Loucy (cell line): ENCODE data around the gene OR5C1.
"Not testable (repeated sequence)": the region's sequence is repeated elsewhere in the genome, so short reads cannot be mapped to it uniquely, and the experiment has no call there.

Experiments
- H2AFZ ChIP-seq: fragments of 200-600 bp; sonication (generic); 2 replicates; pipeline ENCODE4 v1.6.0; 2016; ENCODE audit warnings: antibody characterized with exemption, mild to moderate bottlenecking, low read length, moderate library complexity
- H3F3A ChIP-seq: fragments of 200-600 bp; 2 replicates; pipeline ENCODE4 v1.6.0; 2016; ENCODE audit warnings: antibody characterized with exemption, low read depth, mild to moderate bottlenecking
- H3K27me3 ChIP-seq: fragments of 200-600 bp; sonication (generic); 2 replicates; pipeline ENCODE4 v1.6.1; 2014; ENCODE audit warnings: low read length, mild to moderate bottlenecking; ENCODE audit not compliant: insufficient read depth, poor library complexity, severe bottlenecking
- H3K36me3 ChIP-seq: fragments of 200-600 bp; sonication (generic); 2 replicates; pipeline ENCODE4 v1.6.1; 2016; ENCODE audit warnings: low read length; ENCODE audit not compliant: insufficient read depth
- H3K4me1 ChIP-seq: fragments of 200-600 bp; sonication (generic); 2 replicates; pipeline ENCODE4 v1.5.1; 2014; ENCODE audit warnings: low read length, mild to moderate bottlenecking; ENCODE audit not compliant: insufficient read depth, poor library complexity, severe bottlenecking
- H3K4me2 ChIP-seq: fragments of 200-600 bp; sonication (generic); 2 replicates; pipeline ENCODE4 v1.6.0; 2014; ENCODE audit warnings: antibody characterized with exemption, low read length, low read depth, mild to moderate bottlenecking; ENCODE audit not compliant: poor library complexity, severe bottlenecking
- H3K4me3 ChIP-seq: fragments of 200-600 bp; sonication (generic); 2 replicates; pipeline ENCODE4 v1.5.1; 2014; ENCODE audit warnings: low read length, mild to moderate bottlenecking, mixed read lengths; ENCODE audit not compliant: poor library complexity, severe bottlenecking
- H3K79me2 ChIP-seq: fragments of 200-600 bp; sonication (generic); 2 replicates; pipeline ENCODE4 v1.6.1; 2014; ENCODE audit warnings: low read length; ENCODE audit not compliant: insufficient read depth
- H3K9ac ChIP-seq: fragments of 200-600 bp; sonication (generic); 2 replicates; pipeline ENCODE4 v1.6.0; 2014; ENCODE audit warnings: mild to moderate bottlenecking, low read depth, low read length, moderate library complexity; ENCODE audit not compliant: poor library complexity, severe bottlenecking
- H3K9me2 ChIP-seq: fragments of 200-600 bp; sonication (generic); replicated peaks from 2 replicates; pipeline ENCODE4 v1.6.1; 2016; ENCODE audit warnings: low read depth, low read length, mixed read lengths
- H3K9me3 ChIP-seq: fragments of 200-600 bp; sonication (generic); 2 replicates; pipeline ENCODE4 v1.6.1; 2014; ENCODE audit warnings: mild to moderate bottlenecking, antibody characterized with exemption, low read length, low read depth; ENCODE audit not compliant: insufficient read depth
- H4K20me1 ChIP-seq: fragments of 200-600 bp; sonication (generic); 2 replicates; pipeline ENCODE4 v1.6.0; 2014; ENCODE audit warnings: antibody characterized with exemption, low read length, mild to moderate bottlenecking; ENCODE audit not compliant: insufficient read depth, poor library complexity, severe bottlenecking
- CTCF ChIP-seq: fragments of 200-600 bp; sonication (generic); conservative IDR thresholded peaks from 2 replicates; pipeline ENCODE4 v1.5.1; 2014; ENCODE audit warnings: mild to moderate bottlenecking, antibody characterized with exemption, low read length
- EZH2phosphoT487 ChIP-seq: fragments of 200-600 bp; IDR thresholded peaks from 2 replicates; pipeline ENCODE4 v1.6.1; 2018; ENCODE audit warnings: antibody characterized with exemption, mild to moderate bottlenecking, moderate library complexity, borderline replicate concordance

The OR5C1 gene

GRCh38 chr9:122822056-122822455 is 33.3 kb downstream of the OR5C1 start:
- no peaks in the 10 kb centered on the region for H3K27me3 ChIP-seq
- peaks cover 57% of the 10 kb centered on the region for H4K20me1 ChIP-seq
- peaks cover 38% of the 10 kb centered on the region for H3K36me3 ChIP-seq
- peaks cover 13% of the 10 kb centered on the region; the same call in 1 of the 2 replicates for H3F3A ChIP-seq
- H3K9me3 ChIP-seq, result no peaks in the 10 kb centered on the region
- no peak overlapping the region for H2AFZ ChIP-seq
- peak overlapping the region; percentile 52 for H3K4me3 ChIP-seq
- peaks cover 89% of the 10 kb centered on the region for H3K79me2 ChIP-seq
- no peaks in the 10 kb centered on the region for H3K9me2 ChIP-seq
- peak overlapping the region; percentile 71 for H3K4me2 ChIP-seq
- H3K9ac ChIP-seq, result peak overlapping the region; percentile 32
- TF ChIP-seq EZH2phosphoT487 (no peak), CTCF (no peak)
- peaks cover 59% of the 10 kb centered on the region for H3K4me1 ChIP-seq

- Histone ChIP-seq H3K9ac (peak overlapping the region; percentile 14), H3K79me2 (peaks cover 89% of the 10 kb centered on the region), H3K4me1 (peaks cover 63% of the 10 kb centered on the region), H3K9me2 (no peaks in the 10 kb centered on the region), H3K4me2 (peak overlapping the region; percentile 71), H3K4me3 (no peak overlapping the region), H3K36me3 (peaks cover 34% of the 10 kb centered on the region), H3F3A (peaks cover 13% of the 10 kb centered on the region; the same call in 1 of the 2 replicates), H4K20me1 (peaks cover 66% of the 10 kb centered on the region), H3K9me3 (no peaks in the 10 kb centered on the region), H3K27me3 (no peaks in the 10 kb centered on the region), H2AFZ (no peak overlapping the region)
- no peak for TF ChIP-seq CTCF
- TF ChIP-seq EZH2phosphoT487, result no peak
Observed at GRCh38 chr9:122822938-122823337, 34.2 kb downstream of the OR5C1 start.

- Histone ChIP-seq H3K9ac (peak overlapping the region; percentile 93), H3K27me3 (no peaks in the 10 kb centered on the region), H4K20me1 (peaks cover 49% of the 10 kb centered on the region), H3K4me2 (peak overlapping the region; percentile 95), H3K4me3 (peak overlapping the region; percentile 98), H3K36me3 (peaks cover 5% of the 10 kb centered on the region), H3K9me3 (no peaks in the 10 kb centered on the region), H2AFZ (0 out of 2 replicates have a peak overlapping the region, but pooled peaks have one; percentile 85), H3K9me2 (no peaks in the 10 kb centered on the region), H3F3A (no peaks in the 10 kb centered on the region), H3K79me2 (peaks cover 57% of the 10 kb centered on the region), H3K4me1 (peaks cover 39% of the 10 kb centered on the region)
- no peak for TF ChIP-seq CTCF
- TF ChIP-seq EZH2phosphoT487, result no peak
Observed at GRCh38 chr9:122827761-122828093, 39.0 kb downstream of the OR5C1 start.

GRCh38 chr9:122828965-122829284 is 40.2 kb downstream of the OR5C1 start:
- not testable (repeated sequence) for H3K36me3 ChIP-seq, H3K27me3 ChIP-seq, H3K9me2 ChIP-seq, H3K9me3 ChIP-seq, H3F3A ChIP-seq
- Histone ChIP-seq H2AFZ (peak overlapping the region; percentile 97), H4K20me1 (peaks cover 39% of the 10 kb centered on the region), H3K4me1 (peaks cover 30% of the 10 kb centered on the region), H3K4me3 (peak overlapping the region; percentile 98), H3K79me2 (peaks cover 45% of the 10 kb centered on the region), H3K9ac (peak overlapping the region; percentile 93), H3K4me2 (peak overlapping the region; percentile 95)
